GM10266 (cell line): ENCODE data around the gene COL5A1.

ENCODE experiments used
- DNase-seq: peaks from one replicate; pipeline ENCODE4 v3.0.0; 2012; ENCODE audit errors: extremely low spot score
- CTCF ChIP-seq: IDR thresholded peaks from 2 replicates; pipeline ENCODE4 v1.5.1; 2012; ENCODE audit warnings: mild to moderate bottlenecking, low read depth; ENCODE audit not compliant: control insufficient read depth, insufficient read depth; ENCODE audit errors: missing control alignments

COL5A1 gene

DNA sequence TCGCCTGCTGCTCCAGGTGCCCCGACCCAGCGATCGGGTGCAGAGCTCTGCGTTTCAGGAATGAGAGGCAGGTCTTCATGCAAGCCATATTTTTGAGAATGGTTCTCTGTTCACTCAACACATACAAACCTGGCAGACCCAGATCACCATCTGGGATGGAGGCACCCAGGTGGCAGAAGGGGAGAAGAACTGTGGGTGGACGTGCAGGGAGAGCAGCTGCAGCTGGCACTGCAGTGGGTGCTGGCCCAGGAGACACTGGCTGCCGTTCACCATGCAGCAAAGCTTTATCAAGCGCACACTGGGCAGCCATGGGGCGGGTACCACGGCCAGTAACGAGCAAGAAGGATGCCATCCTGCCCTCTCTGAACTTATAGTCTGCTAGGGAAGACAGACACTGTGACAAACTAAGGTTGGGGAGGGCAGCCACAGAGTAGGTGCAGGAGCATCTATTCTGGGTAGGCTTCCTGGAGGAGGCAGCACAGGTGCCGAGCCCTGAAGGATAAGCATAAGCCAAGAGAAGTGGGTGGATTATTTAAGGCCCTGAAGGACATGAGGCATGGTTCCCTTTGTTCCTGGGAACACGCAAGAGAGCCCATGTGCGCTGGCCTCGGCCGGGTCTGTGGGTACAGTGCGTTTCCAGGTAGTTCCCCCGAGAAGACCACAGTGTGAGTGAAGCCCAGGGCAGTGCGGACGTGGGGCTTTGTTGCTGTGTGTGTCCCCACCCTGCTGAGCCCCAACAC, 192.8 kb downstream of the COL5A1 start:
- DNase-seq = no peak
- no peak for TF ChIP-seq CTCF

- no peak for TF ChIP-seq CTCF
These were observed 193.4 kb downstream of the COL5A1 start for GRCh38 chr9:134834957-134835419.

GRCh38 chr9:134835448-134835847, 193.8 kb downstream of the COL5A1 start:
- TF ChIP-seq CTCF = no peak
- DNase-seq = no peak

More at GRCh38 chr9:134834957-134835419, 193.4 kb downstream of the COL5A1 start:
- DNase-seq = no peak

DNA sequence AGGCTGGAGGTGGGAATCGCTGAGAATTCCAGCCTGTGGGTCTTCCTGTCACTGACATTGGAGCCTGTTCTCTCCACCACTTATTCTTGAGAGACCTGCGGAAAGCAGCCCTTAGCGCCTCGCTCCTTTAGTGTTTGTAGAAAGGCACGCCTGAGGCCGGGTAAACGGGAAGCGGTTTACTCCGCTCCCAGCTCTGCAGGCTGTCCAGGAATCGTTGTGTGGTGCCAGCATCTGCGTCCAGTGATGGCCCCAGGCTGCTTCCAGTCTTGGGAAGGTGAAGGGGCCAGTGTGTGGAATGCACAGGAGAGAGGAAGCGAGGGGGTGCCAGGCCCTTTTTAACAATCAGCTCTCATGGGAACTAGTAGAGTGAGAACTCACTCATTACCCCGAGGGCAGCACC, 194.4 kb downstream of the COL5A1 start:
- no peak for DNase-seq
- TF ChIP-seq CTCF = no peak

GRCh38 chr9:134836406-134836970, 194.9 kb downstream of the COL5A1 start:
- TF ChIP-seq CTCF = no peak
- DNase-seq = no peak

GRCh38 chr9:134837529-134837928, 195.9 kb downstream of the COL5A1 start:
- no peak for TF ChIP-seq CTCF
- no peak for DNase-seq
